Kidney glomerular epithelial cell (primary cell): ENCODE data around the gene GUCY1A1.
A peak's percentile ranks its signal among the peaks of the same experiment; 100 is the strongest.

Experiments used
- DNase-seq: peaks from one replicate; lab custom pipeline; 2025; lab: John Stamatoyannopoulos, UW

GUCY1A1 gene

DNA sequence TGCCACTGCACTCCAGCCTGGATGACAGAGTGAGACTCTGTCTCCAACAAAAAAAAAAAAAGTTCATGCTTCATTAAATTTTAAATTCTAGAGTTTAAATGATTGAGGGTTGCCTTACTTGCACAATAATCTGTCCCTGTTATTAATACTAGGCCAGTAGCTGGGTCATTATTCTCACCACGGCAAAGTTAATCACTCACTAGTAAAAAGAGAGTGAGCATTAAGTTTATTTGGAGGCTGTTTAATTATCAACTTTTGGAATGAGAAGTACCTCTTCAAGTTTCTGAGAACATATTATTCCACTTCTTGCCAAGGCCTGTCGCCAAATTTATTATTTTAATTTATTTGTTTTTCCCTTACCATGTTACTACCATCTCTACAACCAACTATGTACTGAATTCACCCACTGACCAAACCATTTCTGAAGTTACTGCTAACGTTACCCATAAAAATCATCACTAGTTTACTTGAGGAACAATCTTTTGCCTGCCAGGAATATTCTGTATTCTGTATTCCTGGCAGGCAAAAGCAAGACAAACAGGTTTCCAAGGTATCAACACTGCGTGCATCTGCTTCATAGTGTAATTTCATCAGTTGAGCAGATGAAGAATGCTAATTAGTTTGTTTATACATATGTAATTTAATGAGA is 26.5 kb downstream of the GUCY1A1 start:
- DNase-seq, result peak; percentile 91

DNA sequence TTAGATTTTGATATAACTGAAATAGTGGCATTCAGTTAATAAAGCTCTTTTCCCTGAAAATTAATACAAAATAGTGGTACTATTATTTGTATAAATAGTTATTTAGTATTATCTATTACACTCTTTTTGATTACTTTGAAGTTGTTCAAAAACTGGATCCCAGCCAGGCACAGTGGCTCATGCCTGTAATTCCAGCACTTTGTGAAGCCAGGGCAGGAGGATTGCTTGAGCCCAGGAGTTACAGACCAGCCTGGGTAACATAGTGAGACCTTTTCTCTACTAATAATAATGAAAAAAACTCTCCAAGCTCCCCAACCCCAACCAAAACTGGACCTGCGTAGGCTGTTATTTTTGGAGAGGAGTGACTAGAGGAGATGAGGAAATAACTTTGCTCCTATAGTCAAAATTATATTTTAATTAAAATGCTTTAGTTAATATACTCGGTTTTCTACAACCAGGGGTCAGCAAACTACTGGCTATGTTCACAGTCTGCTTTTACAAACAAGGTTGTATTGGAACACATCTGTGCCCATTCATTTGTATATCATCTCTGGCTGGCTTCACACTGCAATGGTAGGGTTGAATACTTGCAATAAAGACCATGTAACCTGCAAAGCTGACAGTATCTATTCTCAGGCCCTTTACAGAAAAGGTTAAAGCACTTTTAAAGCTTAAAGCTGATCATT is 27.6 kb downstream of the GUCY1A1 start:
- peak; percentile 54 for DNase-seq

DNA sequence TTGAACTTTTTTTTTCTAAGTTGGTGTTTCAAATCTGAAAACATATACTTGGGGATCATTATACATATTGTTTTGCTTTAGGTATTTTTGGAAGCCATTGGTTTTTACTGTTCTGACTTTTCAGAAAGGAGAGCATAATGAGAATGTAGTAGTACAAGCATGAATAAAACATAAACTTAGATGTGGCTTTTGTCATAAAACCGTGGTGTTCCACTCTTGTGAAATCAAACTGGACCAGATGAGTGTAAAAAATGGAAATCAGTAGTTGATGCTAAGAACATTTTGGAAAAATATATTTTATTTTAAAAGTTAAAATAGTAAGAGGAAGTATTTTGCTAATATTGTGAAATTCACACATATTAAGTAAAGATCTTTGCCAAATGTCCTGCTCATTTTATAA is 29.6 kb downstream of the GUCY1A1 start:
- no peak for DNase-seq

DNA sequence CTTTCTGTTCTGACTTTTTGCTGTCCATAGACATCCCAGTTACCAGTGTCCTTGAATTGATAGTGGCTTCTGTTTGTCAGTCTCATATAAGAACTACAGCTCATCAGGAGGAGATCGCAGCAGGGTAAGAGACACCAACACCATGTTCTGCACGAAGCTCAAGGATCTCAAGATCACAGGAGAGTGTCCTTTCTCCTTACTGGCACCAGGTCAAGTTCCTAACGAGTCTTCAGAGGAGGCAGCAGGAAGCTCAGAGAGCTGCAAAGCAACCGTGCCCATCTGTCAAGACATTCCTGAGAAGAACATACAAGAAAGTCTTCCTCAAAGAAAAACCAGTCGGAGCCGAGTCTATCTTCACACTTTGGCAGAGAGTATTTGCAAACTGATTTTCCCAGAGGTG is 30.1 kb downstream of the GUCY1A1 start:
- DNase-seq, result no peak

DNA sequence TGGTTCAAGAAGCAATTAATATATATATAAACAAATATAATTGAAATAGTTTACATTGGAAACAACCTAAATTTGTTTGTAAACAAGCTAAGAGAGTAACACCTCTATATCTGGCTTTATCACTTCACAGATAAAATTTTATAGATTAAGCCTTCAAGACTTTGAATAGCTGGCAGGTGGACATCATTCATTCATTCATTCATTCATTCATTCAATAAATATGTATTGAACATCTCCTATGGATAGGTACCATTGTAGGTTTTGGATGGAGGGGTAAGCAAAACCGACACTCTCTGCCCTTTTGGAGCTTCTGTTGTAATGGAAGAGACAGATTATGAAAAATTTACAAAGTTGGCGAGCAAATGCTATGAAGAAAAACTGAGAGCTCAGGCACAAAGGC is 35.2 kb downstream of the GUCY1A1 start:
- DNase-seq, result no peak

DNA sequence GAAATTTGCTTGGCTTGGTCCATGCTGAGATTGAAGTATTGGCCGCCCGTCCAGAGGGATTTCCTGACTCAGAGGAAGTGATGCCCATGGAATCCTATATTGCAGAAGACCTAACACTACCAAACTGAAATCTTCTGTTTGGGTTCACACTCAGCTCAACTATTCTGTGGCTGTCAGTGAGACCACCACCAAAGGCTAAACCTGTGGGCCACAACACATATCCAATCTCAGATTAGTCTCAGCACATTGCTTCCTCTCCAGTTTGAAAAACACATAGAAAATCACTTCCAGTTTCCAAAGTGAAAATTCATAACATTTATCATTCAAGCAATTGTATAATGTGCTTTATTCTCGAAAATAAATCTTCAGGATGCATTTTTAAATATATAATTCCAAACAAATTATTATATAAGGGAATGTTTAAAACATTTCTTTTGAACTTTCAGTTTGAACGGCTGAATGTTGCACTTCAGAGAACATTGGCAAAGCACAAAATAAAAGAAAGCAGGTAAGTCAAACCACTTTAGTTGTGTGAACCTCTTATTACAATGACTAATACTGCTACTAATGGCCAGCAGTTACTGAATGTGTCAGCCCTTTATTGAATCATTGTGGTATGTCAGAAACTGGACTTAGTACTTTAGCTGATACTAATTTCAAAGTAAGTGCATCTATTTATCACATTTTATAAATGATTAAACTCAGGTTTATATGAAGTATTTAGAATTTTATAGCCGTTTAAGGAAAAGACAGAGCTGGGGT is 37.0 kb downstream of the GUCY1A1 start:
- DNase-seq, result peak; percentile 80

DNA sequence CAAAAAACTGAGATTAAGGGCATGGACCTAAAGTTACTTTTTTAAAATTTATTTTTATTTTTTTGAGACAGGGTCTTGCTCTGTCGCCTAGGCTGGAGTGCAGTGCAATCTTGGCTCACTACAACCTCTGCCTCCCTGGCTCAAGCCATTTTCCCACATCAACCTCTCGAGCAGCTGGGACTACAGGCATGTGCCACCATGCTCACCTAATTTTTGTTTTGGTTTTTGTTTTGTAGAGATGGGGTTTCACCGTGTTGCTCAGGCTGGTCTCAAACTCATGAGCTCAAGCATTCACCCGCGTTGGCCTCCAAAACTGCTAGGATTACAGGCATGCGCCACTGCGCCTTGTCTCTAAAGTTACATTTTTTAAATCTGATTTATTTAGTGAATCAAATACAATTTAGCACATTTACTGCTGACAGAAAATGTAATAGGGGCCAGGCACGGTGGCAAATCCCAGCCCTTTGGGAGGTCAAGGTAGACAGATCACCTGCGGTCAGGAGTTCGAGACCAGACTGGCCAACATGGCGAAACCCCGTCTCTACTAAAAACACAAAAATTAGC is 38.3 kb downstream of the GUCY1A1 start:
- no peak for DNase-seq

DNA sequence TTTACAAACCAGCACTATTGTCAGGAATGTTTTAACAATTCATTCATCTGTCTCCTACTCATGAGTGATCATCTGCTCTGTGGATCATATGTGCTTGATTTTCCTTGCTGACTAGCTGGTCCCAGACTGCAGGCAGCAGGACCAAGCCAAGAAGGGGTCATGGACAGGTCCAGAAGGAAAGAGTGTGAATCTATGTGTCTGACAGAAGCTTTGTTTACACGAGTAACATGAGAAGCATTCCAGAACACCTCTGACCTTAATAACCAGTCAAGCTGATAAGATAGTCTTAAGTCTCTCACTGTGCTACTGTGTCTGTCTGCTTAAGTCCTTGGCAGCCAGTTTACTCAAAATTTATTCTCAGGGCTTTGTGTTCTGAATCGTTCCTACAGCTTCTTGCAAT is 39.0 kb downstream of the GUCY1A1 start:
- DNase-seq, result peak; percentile 91

DNA sequence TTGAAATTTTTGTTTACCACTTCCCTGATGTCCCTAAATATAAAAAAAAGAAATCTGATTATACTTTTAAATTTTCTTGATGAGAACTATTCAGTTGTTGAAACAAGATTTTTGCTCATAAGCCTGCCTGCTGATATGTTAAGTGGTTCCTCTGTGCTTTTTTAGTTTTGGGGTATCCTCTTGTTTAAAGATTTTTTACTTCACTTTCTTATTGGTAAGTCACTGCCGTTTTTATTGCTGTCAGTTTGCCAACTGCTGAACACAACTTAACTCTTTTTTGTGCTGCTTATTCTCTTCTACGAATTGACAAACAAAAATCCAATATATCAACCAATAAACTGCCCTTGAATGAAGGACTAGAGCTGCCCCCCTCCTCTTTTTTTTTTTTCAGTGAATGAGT is 39.5 kb downstream of the GUCY1A1 start:
- DNase-seq, result no peak

DNA sequence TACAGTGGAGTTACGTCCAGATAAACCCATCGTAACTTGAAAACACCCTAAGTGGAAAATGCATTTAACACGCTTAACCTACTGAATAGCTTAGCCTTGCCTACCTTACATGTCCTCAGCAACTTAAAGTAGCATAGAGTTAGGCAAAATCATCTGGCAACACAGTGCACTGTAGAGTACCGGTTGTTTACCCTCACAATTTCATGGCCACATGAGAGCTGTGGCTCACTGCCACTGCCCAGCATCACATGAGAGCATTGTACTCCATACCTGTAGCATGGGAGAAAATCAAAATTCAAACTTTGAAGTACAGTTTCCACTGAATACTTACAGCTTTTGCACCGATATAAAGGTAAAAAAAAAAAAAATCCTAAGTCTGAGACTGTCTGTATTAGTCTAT is 40.6 kb downstream of the GUCY1A1 start:
- no peak for DNase-seq

DNA sequence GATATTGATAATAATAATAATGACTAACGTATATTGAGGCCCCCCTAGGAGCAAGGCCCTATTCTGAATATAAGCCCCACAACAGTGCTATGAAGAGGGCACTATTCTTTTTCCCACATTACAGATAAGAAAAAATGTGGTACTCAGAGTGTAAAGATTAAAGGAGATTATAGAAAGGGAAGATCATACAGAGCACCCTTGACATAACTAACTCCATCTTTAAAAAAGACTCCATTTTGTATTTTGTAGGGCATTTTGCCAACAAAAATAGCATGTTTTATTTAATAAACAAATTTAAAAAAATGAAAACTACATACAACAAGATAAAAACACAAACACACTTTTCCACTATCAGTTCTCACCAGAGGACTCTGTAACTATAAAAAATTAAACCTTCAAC is 42.1 kb downstream of the GUCY1A1 start:
- DNase-seq, result no peak

DNA sequence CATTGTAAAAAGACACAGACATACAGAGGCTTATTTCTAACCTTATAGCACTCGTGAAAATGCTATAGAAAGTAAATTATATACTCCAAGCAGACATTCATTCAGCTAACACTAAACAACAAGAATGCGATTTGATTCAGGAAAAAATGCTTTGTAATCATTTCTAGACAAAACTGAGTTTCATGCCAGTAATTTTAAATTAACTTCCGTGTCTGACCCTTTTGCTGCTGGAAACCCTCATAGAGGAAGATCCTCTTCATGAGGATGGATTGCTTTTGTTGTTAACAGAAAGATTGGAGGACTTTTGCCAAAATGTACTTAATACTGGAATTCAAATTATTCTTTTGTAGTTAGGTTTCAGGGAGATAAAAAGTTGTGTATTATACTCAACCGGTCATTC is 43.3 kb downstream of the GUCY1A1 start:
- no peak for DNase-seq

DNA sequence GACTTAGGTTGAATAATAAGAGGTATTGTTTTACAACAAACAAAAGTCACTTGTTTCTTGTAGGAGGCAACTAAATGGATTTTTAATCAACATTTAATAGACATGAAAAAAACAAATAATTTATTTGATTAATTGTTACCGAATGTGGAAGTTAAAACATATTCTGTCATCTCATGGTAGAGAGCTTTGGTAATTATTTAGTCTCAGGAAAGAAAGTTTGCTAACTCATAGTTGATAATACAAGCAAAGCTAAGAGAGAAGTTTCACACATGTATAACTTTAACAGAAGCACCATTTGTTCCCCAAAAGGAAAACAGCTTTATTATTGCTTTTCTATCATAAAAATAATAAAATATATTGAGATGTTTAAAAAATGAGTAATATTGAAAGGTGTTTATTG is 44.9 kb downstream of the GUCY1A1 start:
- DNase-seq, result no peak

DNA sequence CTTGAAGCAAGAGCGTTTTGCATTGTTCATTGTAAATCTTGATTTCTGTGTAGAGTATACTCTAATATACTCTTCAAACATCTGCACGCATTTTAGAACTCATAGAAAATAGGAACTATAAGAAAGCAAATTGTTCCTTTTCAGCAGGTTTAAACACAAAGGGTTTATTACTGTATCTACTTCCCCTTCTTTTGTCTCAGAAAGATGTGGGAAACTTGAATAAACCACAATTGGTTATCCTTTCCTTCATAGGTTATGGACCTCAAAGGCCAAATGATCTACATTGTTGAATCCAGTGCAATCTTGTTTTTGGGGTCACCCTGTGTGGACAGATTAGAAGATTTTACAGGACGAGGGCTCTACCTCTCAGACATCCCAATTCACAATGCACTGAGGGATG is 46.2 kb downstream of the GUCY1A1 start:
- no peak for DNase-seq

DNA sequence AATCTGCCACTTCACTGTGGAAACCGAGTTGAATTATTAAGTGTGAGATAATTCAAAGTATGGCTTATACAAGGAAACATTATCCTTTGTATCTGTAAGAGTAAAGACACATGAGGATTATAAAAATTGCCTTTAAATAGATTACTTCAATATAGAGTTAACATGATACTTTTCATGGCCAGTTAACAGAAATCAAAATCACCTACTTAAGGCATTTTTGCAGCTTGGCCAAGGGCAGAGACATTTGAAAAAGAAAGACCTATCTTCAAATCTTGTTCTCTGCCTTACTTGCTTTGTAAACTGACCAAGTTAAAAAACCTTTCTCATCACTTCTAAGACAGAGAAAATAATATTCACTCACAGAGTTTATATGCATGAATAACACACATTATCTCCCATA is 47.3 kb downstream of the GUCY1A1 start:
- DNase-seq, result no peak

DNA sequence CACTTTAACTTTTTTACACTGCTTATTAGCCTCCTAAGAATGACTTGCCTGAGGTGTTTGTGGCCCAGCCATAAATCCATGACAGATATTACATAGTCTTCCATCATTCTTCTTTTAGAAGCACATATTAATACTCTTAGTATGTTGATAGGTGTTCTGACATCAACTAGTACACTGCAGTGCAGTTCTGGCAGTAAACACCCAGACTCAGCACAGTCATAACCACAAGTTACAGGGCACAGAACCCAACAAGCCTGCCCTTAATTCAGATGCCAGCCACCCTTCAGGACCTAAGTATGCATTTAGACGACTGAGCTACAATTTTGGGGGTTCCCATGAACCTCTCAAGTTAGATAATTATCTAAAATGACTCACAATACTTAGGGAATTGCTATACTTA is 55.7 kb downstream of the GUCY1A1 start:
- DNase-seq, result no peak

DNA sequence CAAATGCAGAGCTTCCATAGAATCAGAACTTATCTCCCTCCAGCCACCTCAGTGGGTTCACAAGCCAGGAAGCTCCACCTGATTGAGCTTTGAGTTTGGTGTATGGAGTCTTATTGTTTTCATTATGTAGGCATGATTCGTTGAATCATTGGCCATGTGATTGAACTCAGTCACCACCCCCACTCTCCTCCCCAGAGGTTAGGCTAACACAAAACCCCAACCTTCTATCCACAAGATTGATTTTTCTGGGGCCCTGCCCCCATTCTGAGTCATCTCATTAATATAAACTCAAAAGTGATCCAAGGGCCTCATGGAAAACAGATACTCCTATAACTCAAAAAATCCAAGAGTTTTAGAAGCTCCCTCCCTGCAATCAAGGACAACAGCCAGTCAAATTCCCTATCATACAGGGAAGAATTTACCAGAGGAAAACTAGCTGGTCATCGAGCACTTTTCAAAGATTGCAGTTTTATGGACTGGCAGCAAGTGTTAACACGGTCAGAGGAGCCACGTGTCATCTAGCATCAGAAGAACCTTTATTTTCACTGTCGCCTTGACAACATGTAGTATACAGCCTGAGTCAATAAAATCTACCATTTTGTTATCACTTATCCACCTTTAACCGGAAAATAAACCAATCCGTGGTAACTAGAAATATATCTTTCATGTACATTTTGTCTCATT is 56.3 kb downstream of the GUCY1A1 start:
- DNase-seq, result peak; percentile 71

DNA sequence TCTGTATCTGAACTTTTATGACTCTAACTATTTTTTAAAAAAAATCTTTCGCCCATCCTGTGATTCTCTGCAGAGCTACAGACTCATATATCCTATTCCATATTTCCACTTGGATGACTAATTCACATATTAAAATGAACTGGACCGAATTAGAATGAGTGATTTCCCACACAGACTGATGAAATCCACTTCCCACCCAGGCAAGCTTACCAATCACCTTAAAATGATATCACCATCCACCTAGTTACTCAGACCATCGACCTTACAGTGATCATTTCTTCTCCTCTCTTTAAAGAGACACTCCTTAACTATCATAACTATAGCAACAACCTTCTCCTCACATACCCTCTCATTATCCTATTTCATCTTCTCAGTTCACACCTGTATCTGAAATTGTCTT is 58.1 kb downstream of the GUCY1A1 start:
- DNase-seq, result no peak

DNA sequence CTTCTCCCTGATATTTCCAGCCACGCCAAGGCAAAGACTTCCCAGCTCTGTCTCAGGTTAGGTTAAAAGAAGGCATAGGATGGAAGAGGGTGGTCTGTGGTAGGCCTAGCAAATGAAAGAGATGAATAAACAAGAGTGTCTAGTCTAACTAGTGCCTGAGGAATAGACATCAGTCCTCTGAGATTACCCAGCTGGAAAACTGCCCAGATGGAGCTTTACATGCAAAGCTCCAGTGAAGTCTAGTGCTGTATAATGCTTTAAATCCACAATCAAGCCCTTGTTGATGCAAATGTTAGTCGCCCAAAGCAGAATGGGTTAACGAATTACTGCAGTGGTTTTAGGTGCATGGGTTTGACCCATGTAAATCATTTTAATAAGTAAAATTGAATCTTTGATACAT is 67.4 kb downstream of the GUCY1A1 start:
- no peak for DNase-seq

DNA sequence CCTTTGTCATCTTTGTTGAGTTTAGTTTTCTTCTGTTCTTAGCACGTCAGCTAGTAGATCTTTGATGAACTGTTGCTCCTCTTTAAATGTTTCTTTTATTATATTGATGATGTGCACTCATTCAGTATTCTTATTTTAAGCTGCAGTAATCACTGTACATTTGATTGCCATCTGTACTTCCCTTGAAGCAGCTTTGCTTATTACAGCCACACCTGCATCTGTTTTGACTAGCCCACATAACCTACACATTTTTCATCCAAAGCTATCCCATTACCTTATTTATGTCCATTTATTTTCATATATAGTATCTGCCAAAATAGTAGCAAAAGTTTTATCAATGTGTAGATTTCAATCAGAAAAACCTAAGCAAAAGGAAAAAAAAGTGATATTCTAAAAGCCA is 68.3 kb downstream of the GUCY1A1 start:
- no peak for DNase-seq

DNA sequence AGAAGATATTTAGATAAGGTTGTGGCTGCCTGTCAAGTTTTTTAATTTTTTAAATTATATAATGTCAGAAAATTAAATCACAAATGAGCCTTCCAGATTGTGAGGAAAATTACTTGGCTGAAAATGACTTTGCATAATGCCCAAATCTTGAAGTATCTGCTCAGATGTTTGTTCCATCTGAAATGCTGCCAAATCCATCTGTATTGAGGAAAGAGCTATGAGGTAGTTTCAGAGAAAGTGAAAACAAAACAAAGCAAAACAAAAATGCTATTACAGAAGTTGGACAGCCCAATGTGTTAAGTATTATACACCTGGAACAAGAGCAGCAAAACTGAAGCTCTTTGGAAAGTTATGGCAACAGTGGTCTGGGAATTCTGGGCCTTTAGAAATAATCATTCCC is 68.8 kb downstream of the GUCY1A1 start:
- DNase-seq, result no peak

DNA sequence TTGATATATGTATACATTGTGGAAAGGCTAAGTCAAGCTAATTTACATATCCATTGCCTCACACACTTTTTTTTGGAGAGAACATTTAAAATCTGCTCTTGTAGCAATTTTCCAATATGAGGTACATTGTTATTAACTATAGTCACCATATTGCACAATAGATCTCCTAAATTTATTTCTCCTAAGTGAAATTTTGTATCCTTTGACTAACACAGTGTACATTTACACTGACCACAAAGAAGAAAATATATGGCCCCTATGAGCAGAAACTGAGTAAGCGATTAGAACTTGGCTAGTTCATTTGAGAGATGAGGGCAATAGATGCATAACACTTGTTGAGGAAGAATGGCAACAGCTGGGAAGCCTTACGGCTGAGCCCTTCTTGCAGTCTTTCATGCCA is 71.9 kb downstream of the GUCY1A1 start:
- DNase-seq, result no peak
